RWPE2 (cell line): ENCODE results near the gene RABGAP1.

Source experiments
- ATAC-seq: fragments of 200-7000 bp; cut with Tn5 transposase; 3 replicates; pipeline ENCODE4 v1.9.1; 2021; ENCODE audit warnings: low read depth
- DNase-seq: peaks from one replicate; pipeline ENCODE4 v3.0.0-alpha.2; 2020; ENCODE audit warnings: low spot score
- H3K27ac ChIP-seq: fragments of 450-650 bp; 2 replicates; pipeline ENCODE4 v1.5.1; 2017; ENCODE audit warnings: mild to moderate bottlenecking; ENCODE audit not compliant: poor library complexity, severe bottlenecking
- H3K27me3 ChIP-seq: fragments of 250-450 bp; sonication (Bioruptor Pico); 2 replicates; pipeline ENCODE4 v1.5.1; 2021; ENCODE audit warnings: mild to moderate bottlenecking, moderate library complexity; ENCODE audit not compliant: insufficient read depth, poor library complexity, severe bottlenecking
- H3K36me3 ChIP-seq: fragments of 250-450 bp; sonication (Bioruptor Pico); 2 replicates; pipeline ENCODE4 v1.5.1; 2020; ENCODE audit warnings: low read depth, mild to moderate bottlenecking, moderate library complexity
- H3K4me1 ChIP-seq: fragments of 250-450 bp; sonication (Bioruptor Pico); 2 replicates; pipeline ENCODE4 v1.5.1; 2021; ENCODE audit warnings: mild to moderate bottlenecking, moderate library complexity; ENCODE audit not compliant: insufficient read depth, poor library complexity, severe bottlenecking
- H3K4me3 ChIP-seq: fragments of 250-450 bp; sonication (Bioruptor Pico); 2 replicates; pipeline ENCODE4 v1.5.1; 2021; ENCODE audit warnings: mild to moderate bottlenecking, moderate library complexity; ENCODE audit not compliant: severe bottlenecking
- H3K9me3 ChIP-seq: fragments of 250-450 bp; sonication (Bioruptor Pico); 2 replicates; pipeline ENCODE4 v1.5.1; 2021; ENCODE audit warnings: mild to moderate bottlenecking, moderate library complexity; ENCODE audit not compliant: severe bottlenecking
- CTCF ChIP-seq: fragments of 450-650 bp; IDR thresholded peaks from one replicate; pipeline ENCODE4 v1.5.1; 2017; ENCODE audit warnings: mild to moderate bottlenecking, moderate library complexity; ENCODE audit not compliant: poor library complexity, severe bottlenecking

Gene RABGAP1

GRCh38 chr9:122961139-122961538 is 20.3 kb downstream of the RABGAP1 start:
- Histone ChIP-seq H3K4me1 (no peaks in the 10 kb centered on the region), H3K36me3 (peaks cover 42% of the 10 kb centered on the region), H3K9me3 (no peaks in the 10 kb centered on the region), H3K27me3 (no peaks in the 10 kb centered on the region), H3K27ac (no peak overlapping the region), H3K4me3 (no peak overlapping the region)
- ATAC-seq (no peak), DNase-seq (no peak)
- no peak for TF ChIP-seq CTCF

GRCh38 chr9:122975196-122975595 is 34.4 kb downstream of the RABGAP1 start:
- TF ChIP-seq CTCF: no peak
- Histone ChIP-seq H3K27ac (no peak overlapping the region), H3K36me3 (peaks cover 37% of the 10 kb centered on the region), H3K4me1 (no peaks in the 10 kb centered on the region), H3K27me3 (no peaks in the 10 kb centered on the region), H3K9me3 (no peaks in the 10 kb centered on the region), H3K4me3 (no peak overlapping the region)
- ATAC-seq (no peak), DNase-seq (no peak)

- Histone ChIP-seq H3K27ac (no peak overlapping the region), H3K27me3 (no peaks in the 10 kb centered on the region)
Observed at GRCh38 chr9:122978601-122979000, 37.8 kb downstream of the RABGAP1 start.

GRCh38 chr9:122986010-122986409 is 45.2 kb downstream of the RABGAP1 start:
- no peak overlapping the region for H3K4me3 ChIP-seq
- DNase-seq (no peak), ATAC-seq (no peak)
- H3K27me3 ChIP-seq: no peaks in the 10 kb centered on the region
- no peak for TF ChIP-seq CTCF
- H3K9me3 ChIP-seq: no peaks in the 10 kb centered on the region
- H3K27ac ChIP-seq: no peak overlapping the region
- no peaks in the 10 kb centered on the region for H3K4me1 ChIP-seq
- H3K36me3 ChIP-seq: peaks cover 61% of the 10 kb centered on the region

More at GRCh38 chr9:122978601-122979000, 37.8 kb downstream of the RABGAP1 start:
- Histone ChIP-seq H3K36me3 (peaks cover 20% of the 10 kb centered on the region), H3K9me3 (no peaks in the 10 kb centered on the region), H3K4me3 (no peak overlapping the region), H3K4me1 (no peaks in the 10 kb centered on the region)
- ATAC-seq (no peak), DNase-seq (no peak)
- TF ChIP-seq CTCF: no peak

- ATAC-seq (no peak), DNase-seq (no peak)
- Histone ChIP-seq H3K27me3 (no peaks in the 10 kb centered on the region), H3K9me3 (no peaks in the 10 kb centered on the region), H3K4me3 (no peak overlapping the region), H3K4me1 (no peaks in the 10 kb centered on the region), H3K27ac (no peak overlapping the region), H3K36me3 (peaks cover 78% of the 10 kb centered on the region)
- no peak for TF ChIP-seq CTCF
Observed at GRCh38 chr9:122988141-122988540, 47.3 kb downstream of the RABGAP1 start.
